GM21717 (cell line): ENCODE measurements around the gene BEAN1.
"Not testable (repeated sequence)": the region's sequence is repeated elsewhere in the genome, so short reads cannot be mapped to it uniquely, and the experiment has no call there.

Source experiments
- ATAC-seq: cut with Tn5 transposase; IDR thresholded peaks from one replicate; pipeline ENCODE4 v1.9.1; 2021; ENCODE audit warnings: mild to moderate bottlenecking, moderate library complexity; ENCODE audit not compliant: unreplicated experiment

The BEAN1 gene

GRCh38 chr16:66440271-66440802, 13.2 kb downstream of the BEAN1 start:
- no peak for ATAC-seq

DNA sequence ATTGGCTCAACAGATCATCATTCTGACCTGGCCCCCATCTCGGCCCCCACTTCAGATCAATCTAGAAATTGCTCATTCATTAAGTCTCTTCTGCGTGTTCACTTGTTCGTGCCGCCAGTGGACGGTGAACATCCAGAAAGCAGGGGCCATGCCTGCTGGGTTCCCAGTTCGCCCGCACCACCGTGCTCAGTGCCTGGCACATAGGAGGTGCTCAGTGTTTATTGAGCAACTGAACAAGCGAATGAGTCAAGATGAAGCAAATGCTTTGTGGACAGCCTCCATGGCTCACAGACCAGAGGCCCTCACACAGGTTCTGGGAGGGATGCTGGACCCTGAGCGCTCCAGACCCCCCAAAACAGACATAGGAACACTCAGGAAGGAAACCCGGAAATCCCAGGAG, 13.9 kb downstream of the BEAN1 start:
- no peak for ATAC-seq

- ATAC-seq, result no peak
These were observed 14.7 kb downstream of the BEAN1 start for GRCh38 chr16:66441586-66442375.

DNA sequence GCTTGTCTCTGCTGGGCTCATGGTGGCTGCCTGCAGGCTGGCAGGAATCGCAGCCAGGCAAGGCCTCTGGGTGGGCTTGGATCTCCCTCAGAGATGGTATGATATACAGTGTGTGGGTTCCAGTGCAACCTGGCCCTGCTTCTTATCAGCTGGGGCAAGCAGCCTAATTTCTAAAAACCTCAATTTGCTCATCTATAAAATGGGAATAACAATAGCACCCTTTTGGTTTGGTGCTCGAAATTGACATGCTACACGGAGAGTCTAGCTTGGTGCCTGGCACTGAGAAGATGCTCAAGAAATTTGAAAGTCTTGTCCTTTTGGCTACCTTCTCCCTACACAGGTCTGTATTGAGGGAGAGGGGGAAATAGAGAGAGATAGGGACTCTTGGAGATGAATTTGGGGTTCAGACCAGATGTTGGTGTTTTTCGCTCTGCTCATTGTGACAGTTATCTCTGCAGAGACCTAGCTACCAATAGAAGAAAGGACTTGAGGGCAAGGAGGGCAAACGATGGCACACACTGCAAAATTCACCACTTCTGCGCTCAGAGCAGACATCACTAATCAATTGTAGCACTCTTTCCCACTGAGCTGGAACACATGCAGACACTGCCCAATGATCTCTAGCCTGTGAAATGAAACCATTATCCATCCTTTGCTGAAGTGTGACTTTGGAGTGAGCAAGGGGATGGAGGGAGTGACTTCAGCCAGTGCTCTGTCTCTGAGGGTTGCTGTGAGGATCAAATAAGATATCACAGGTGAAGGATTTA, 15.6 kb downstream of the BEAN1 start:
- ATAC-seq, result no peak

- no peak for ATAC-seq
These were observed 16.2 kb downstream of the BEAN1 start for GRCh38 chr16:66443269-66443652.

- no peak for ATAC-seq
These were observed 17.0 kb downstream of the BEAN1 start for GRCh38 chr16:66444049-66444481.

- no peak for ATAC-seq
These were observed 19.6 kb downstream of the BEAN1 start for GRCh38 chr16:66446737-66447136.

DNA sequence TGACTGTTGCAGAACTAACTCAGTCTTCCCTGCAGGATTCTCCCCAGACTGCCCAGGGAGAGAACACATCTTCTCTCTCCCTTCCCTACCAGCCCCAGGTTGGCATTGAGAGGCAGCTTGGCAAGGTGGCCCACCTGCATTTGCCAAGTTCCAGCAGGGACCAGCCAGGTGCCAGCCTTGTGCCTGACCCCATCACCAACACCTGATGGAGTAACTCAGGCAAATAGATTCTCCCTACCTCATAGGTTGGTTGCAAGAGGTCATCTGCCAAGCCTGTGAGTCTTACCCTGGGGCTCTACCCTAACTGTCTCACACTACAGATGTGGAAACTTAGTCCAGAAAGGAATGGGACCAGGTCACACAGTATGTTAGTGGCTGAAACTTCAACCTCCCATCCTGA, 20.4 kb downstream of the BEAN1 start:
- no peak for ATAC-seq

- ATAC-seq, result no peak
These were observed 24.5 kb downstream of the BEAN1 start for GRCh38 chr16:66451548-66451947.

GRCh38 chr16:66453230-66453629, 26.1 kb downstream of the BEAN1 start:
- ATAC-seq, result not testable (repeated sequence)

DNA sequence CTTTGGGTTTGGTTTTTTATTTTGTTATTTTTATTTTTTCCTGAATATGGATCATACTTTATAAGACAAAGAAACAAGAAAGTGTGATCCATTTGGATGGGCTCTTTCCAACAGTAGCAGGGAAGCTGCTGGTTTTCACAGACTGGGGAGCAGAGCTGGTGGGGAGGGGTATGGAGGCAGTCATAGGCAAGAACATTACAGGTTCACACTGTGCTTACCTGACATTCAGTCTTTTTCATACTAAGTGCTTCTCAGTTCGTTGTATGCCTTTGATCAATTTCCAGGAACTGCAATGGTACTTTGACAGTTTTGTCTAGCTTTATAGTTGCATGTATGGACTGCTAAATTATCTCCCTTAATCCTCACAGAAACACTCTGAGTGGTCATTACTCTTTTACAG, 27.7 kb downstream of the BEAN1 start:
- ATAC-seq, result no peak

GRCh38 chr16:66455970-66456369, 28.9 kb downstream of the BEAN1 start:
- ATAC-seq, result no peak

DNA sequence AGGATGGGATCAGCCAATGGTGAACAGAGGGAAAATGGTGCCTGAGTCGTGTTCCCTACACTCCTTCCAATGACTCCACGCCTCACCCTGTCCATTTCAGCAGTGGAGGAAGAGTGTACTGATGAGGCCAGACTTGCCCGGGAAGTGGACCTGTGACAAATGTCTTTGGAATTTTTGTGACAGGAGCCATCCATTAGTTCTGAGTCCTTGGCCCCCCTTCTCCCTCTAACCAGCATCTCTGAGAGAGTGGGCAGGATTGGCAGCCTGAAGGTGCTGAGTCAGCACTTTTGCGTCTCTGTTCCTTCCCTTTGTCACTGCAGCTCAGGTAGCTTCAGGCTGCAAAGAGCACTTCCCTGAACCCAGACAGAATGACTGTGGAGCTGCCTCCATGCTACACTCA, 30.8 kb downstream of the BEAN1 start:
- ATAC-seq, result no peak

- no peak for ATAC-seq
These were observed 31.2 kb downstream of the BEAN1 start for GRCh38 chr16:66458292-66458691.

GRCh38 chr16:66458853-66459252, 31.8 kb downstream of the BEAN1 start:
- no peak for ATAC-seq

DNA sequence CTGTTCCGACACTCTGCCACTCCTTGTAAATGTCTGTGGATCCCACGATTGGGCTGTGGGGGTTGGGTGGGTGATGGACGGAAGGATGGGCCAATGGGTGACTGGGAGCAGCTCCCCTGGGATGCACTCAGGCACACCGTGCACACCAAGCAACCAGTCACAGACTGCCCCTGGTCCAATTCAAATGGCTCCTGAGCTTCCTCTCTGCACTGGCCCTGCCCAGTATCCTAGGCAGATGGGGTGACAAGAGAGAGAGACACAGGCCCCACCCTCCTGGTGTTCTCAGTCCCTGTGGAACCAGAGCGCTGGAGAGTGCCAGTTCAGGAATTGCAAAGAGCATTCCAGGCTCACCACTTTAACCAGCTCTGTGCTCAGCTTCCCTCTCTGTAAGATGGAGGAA, 32.8 kb downstream of the BEAN1 start:
- ATAC-seq, result no peak

DNA sequence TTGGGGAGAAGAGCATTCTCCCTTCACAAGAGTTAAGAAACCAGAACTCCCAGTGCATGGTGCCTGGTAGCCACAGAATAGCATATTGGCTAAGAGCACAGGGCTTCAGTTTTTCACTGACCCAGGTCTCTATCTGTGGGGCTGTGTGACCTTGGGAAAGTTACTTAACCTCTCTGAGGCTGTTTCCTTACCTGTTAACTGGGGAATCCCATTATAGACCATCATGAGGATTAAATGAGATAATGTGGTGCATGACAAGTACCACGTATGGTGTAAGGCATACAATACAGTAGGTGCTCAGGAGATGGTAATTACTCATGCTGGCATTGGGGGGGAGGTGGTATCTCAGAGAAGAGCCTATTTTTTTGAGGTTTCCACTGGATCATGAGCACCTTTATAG, 33.6 kb downstream of the BEAN1 start:
- ATAC-seq, result no peak

- no peak for ATAC-seq
These were observed 35.8 kb downstream of the BEAN1 start for GRCh38 chr16:66462912-66463311.

- not testable (repeated sequence) for ATAC-seq
These were observed 38.9 kb downstream of the BEAN1 start for GRCh38 chr16:66465946-66466345.

DNA sequence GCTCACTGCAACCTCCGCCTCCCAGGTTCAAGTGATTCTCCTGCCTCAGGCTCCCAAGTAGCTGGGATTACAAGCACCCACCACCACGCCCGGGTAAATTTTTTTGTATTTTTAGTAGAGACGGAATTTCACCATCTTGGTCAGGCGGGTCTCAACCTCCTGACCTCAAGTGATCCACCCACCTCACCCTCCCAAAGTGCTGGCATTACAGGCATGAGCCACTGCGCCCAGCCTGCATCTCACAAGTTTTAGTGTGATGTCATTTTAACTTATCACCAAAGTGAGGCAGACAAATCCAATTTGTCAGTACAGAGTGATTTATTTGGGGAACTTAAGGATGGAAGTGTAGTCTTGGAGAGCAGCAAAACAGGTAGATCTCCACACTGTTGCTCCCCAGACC, 39.5 kb downstream of the BEAN1 start:
- not testable (repeated sequence) for ATAC-seq

GRCh38 chr16:66467611-66468010, 40.5 kb downstream of the BEAN1 start:
- no peak for ATAC-seq
